MM.1S (cell line): ENCODE data around the gene MEF2C.

Experiments used
- DNase-seq: peaks from one replicate; pipeline ENCODE4 v3.0.0-alpha.2; 2015
- H2AFZ ChIP-seq: fragments of 300-600 bp; sonication (generic); 2 replicates; pipeline ENCODE4 v1.6.0; 2016; ENCODE audit warnings: antibody characterized with exemption, low read length
- H3F3A ChIP-seq: fragments of 300-600 bp; sonication (generic); 2 replicates; pipeline ENCODE4 v1.6.1; 2016; ENCODE audit warnings: mild to moderate bottlenecking, antibody characterized with exemption, low read length, moderate library complexity, mixed read lengths; ENCODE audit not compliant: insufficient read depth
- H3K27ac ChIP-seq: fragments of 300-600 bp; sonication (generic); 2 replicates; pipeline ENCODE4 v1.5.1; 2016; ENCODE audit warnings: mild to moderate bottlenecking, low read length
- H3K27me3 ChIP-seq: fragments of 300-600 bp; sonication (generic); replicated peaks from 2 replicates; pipeline ENCODE4 v1.6.0; 2016; ENCODE audit warnings: low read length; ENCODE audit not compliant: insufficient read depth
- H3K36me3 ChIP-seq: fragments of 300-600 bp; sonication (generic); replicated peaks from 2 replicates; pipeline ENCODE4 v1.6.1; 2016; ENCODE audit warnings: mild to moderate bottlenecking, low read length, mixed read lengths; ENCODE audit not compliant: insufficient read depth
- H3K4me1 ChIP-seq: fragments of 300-600 bp; sonication (generic); 2 replicates; pipeline ENCODE4 v1.6.1; 2016; ENCODE audit warnings: low read length, mixed read lengths
- H3K4me2 ChIP-seq: fragments of 300-600 bp; sonication (generic); 2 replicates; pipeline ENCODE4 v1.6.0; 2016; ENCODE audit warnings: low read depth, low read length
- H3K4me3 ChIP-seq: fragments of 300-600 bp; sonication (generic); 2 replicates; pipeline ENCODE4 v1.5.1; 2016; ENCODE audit warnings: low read length, mixed read lengths
- H3K79me2 ChIP-seq: fragments of 300-600 bp; sonication (generic); 2 replicates; pipeline ENCODE4 v1.6.1; 2016; ENCODE audit warnings: mixed run types, low read length, mixed read lengths
- H3K9ac ChIP-seq: fragments of 300-600 bp; sonication (generic); 2 replicates; pipeline ENCODE4 v1.6.1; 2016; ENCODE audit warnings: low read length, mixed read lengths
- H3K9me2 ChIP-seq: fragments of 300-600 bp; sonication (generic); replicated peaks from 2 replicates; pipeline ENCODE4 v1.6.1; 2016; ENCODE audit warnings: mild to moderate bottlenecking, low read length, mixed read lengths; ENCODE audit not compliant: insufficient read depth
- H3K9me3 ChIP-seq: fragments of 300-600 bp; sonication (generic); replicated peaks from 2 replicates; pipeline ENCODE4 v1.6.1; 2016; ENCODE audit warnings: mild to moderate bottlenecking, low read length, mixed read lengths; ENCODE audit not compliant: insufficient read depth
- H4K20me1 ChIP-seq: fragments of 300-600 bp; sonication (generic); 2 replicates; pipeline ENCODE4 v1.6.1; 2016; ENCODE audit warnings: mild to moderate bottlenecking, low read length, moderate library complexity, mixed read lengths; ENCODE audit not compliant: insufficient read depth
- EZH2 ChIP-seq: fragments of 300-600 bp; sonication (generic); optimal IDR thresholded peaks from 2 replicates; pipeline ENCODE3; 2017; ENCODE audit warnings: low read depth, mild to moderate bottlenecking, antibody characterized with exemption, low read length, mixed read lengths
- EZH2phosphoT487 ChIP-seq: fragments of 300-600 bp; sonication (generic); IDR thresholded peaks from 2 replicates; pipeline ENCODE4 v1.6.1; 2018; ENCODE audit warnings: antibody characterized with exemption, low read length
- TF ChIP-seq, protein P1 (sequence below): fragments of 300-600 bp; sonication (generic); IDR thresholded peaks from 2 replicates; pipeline ENCODE4 v1.5.1; 2016; ENCODE audit warnings: antibody characterized with exemption, low read length, mixed read lengths

MEF2C gene

GRCh38 chr5:88770276-88771257 is 112.4 kb downstream of the MEF2C start:
- H3F3A ChIP-seq, result peaks cover 2% of the 10 kb centered on the region; the same call in 1 of the 2 replicates
- H2AFZ ChIP-seq, result no peak overlapping the region
- no peak overlapping the region for H3K4me3 ChIP-seq
- H3K4me1 ChIP-seq, result no peaks in the 10 kb centered on the region
- DNase-seq, result no peak
- H3K36me3 ChIP-seq, result peaks cover 35% of the 10 kb centered on the region
- H4K20me1 ChIP-seq, result peaks cover 49% of the 10 kb centered on the region
- H3K27ac ChIP-seq, result no peak overlapping the region
- H3K9me2 ChIP-seq, result no peaks in the 10 kb centered on the region
- TF ChIP-seq, protein P1, sequence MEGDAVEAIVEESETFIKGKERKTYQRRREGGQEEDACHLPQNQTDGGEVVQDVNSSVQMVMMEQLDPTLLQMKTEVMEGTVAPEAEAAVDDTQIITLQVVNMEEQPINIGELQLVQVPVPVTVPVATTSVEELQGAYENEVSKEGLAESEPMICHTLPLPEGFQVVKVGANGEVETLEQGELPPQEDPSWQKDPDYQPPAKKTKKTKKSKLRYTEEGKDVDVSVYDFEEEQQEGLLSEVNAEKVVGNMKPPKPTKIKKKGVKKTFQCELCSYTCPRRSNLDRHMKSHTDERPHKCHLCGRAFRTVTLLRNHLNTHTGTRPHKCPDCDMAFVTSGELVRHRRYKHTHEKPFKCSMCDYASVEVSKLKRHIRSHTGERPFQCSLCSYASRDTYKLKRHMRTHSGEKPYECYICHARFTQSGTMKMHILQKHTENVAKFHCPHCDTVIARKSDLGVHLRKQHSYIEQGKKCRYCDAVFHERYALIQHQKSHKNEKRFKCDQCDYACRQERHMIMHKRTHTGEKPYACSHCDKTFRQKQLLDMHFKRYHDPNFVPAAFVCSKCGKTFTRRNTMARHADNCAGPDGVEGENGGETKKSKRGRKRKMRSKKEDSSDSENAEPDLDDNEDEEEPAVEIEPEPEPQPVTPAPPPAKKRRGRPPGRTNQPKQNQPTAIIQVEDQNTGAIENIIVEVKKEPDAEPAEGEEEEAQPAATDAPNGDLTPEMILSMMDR, result no peak
- no peak for TF ChIP-seq EZH2
- TF ChIP-seq EZH2phosphoT487, result no peak
- H3K9me3 ChIP-seq, result no peaks in the 10 kb centered on the region
- H3K4me2 ChIP-seq, result no peak overlapping the region
- H3K27me3 ChIP-seq, result no peaks in the 10 kb centered on the region
- H3K9ac ChIP-seq, result no peak overlapping the region
- H3K79me2 ChIP-seq, result peaks cover 100% of the 10 kb centered on the region

DNA sequence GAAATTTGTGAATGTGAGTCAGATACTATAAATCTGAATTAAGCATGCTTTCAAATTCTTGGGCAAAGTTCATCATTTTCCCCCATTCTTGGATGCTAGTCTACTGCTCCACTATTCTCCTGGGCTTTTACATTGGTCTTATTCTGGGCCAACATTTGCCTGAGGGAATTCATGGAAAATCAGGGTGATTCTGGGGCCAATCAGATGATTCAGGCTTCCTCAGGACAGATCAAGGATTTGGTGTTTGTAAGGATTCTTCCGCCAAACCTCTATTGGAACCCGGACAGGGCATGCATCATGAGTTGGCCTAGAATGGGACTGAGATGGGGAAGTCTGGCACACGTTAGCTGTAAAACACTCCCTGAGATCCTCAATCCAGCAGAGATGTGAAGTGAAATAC is 113.8 kb downstream of the MEF2C start:
- Histone ChIP-seq H3K4me3 (no peak overlapping the region), H3K9me3 (no peaks in the 10 kb centered on the region), H3K36me3 (peaks cover 35% of the 10 kb centered on the region), H3K9ac (no peak overlapping the region), H4K20me1 (peaks cover 46% of the 10 kb centered on the region), H3K27me3 (no peaks in the 10 kb centered on the region), H3K4me2 (no peak overlapping the region), H3K9me2 (no peaks in the 10 kb centered on the region), H3K4me1 (no peaks in the 10 kb centered on the region), H3K79me2 (peaks cover 100% of the 10 kb centered on the region), H3F3A (peaks cover 2% of the 10 kb centered on the region; the same call in 1 of the 2 replicates), H3K27ac (no peak overlapping the region), H2AFZ (no peak overlapping the region)
- no peak for DNase-seq
- TF ChIP-seq EZH2 (no peak), EZH2phosphoT487 (no peak)
- TF ChIP-seq, protein P1, result no peak

DNA sequence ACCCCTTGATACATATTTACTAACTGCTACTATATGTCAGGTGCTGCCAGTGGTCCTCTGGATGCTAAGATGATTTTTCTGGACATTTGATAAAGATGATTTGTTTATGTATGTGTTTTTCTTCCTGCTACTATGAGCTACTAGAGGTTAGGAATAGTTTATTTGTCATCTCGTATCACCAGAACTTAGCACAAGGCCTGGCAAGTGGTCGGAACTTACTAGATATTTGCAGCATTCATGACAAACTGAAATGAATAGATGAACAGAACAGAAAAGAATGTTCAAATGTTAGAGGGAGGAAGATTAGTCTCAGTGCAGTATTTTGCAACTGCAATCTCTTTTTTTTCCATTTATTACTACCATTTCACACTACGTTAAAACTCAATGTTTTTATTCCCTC is 114.6 kb downstream of the MEF2C start:
- DNase-seq, result no peak
- Histone ChIP-seq H3K4me2 (no peak overlapping the region), H3K4me1 (no peaks in the 10 kb centered on the region), H3K27me3 (no peaks in the 10 kb centered on the region), H3K4me3 (no peak overlapping the region), H3K9ac (no peak overlapping the region), H3K27ac (no peak overlapping the region), H3K9me2 (no peaks in the 10 kb centered on the region), H2AFZ (no peak overlapping the region), H3K9me3 (no peaks in the 10 kb centered on the region), H4K20me1 (peaks cover 42% of the 10 kb centered on the region), H3F3A (peaks cover 5% of the 10 kb centered on the region; the same call in 1 of the 2 replicates), H3K79me2 (peaks cover 100% of the 10 kb centered on the region), H3K36me3 (peaks cover 30% of the 10 kb centered on the region)
- TF ChIP-seq EZH2 (no peak), EZH2phosphoT487 (no peak)
- TF ChIP-seq, protein P1, result no peak
